GM23338 (cell line): ENCODE data around the gene ITPRID1.

Experiments used
- CREB1 ChIP-seq: fragments of 250-450 bp; sonication (Bioruptor Pico); IDR thresholded peaks from 2 replicates; pipeline ENCODE4 v1.5.0; 2020; ENCODE audit warnings: low read depth, mild to moderate bottlenecking, moderate library complexity
- CTCF ChIP-seq, 2 experiments: fragments of 200-600 bp in 1 of 2; sonication (generic) in 1 of 2; conservative IDR thresholded peaks; 2 replicates each; pipeline versions ENCODE4 v1.5.1 to v1.6.1; 2016 to 2017; ENCODE audit warnings: antibody characterized with exemption in 2 of 2, low read depth in 2 of 2, mild to moderate bottlenecking in 2 of 2, moderate library complexity in 1 of 2
- EZH2 ChIP-seq: fragments of 200-600 bp; sonication (generic); IDR thresholded peaks from one replicate; pipeline ENCODE4 v1.8.0; 2017; ENCODE audit warnings: antibody characterized with exemption, mild to moderate bottlenecking, low read depth; ENCODE audit not compliant: unreplicated experiment
- EZH2phosphoT487 ChIP-seq: fragments of 200-600 bp; sonication (generic); IDR thresholded peaks from one replicate; pipeline ENCODE4 v1.8.1; 2018; ENCODE audit warnings: antibody characterized with exemption; ENCODE audit not compliant: unreplicated experiment
- JUNB ChIP-seq: IDR thresholded peaks from one replicate; pipeline ENCODE4 v1.6.1; 2016; ENCODE audit warnings: antibody characterized with exemption; ENCODE audit not compliant: unreplicated experiment
- POLR2AphosphoS5 ChIP-seq: IDR thresholded peaks from 2 replicates; pipeline ENCODE4 v1.6.1; 2016; ENCODE audit warnings: antibody characterized with exemption, low read depth
- STAT1 ChIP-seq: IDR thresholded peaks from one replicate; pipeline ENCODE4 v1.6.1; 2016; ENCODE audit warnings: antibody characterized with exemption; ENCODE audit not compliant: unreplicated experiment
- TF ChIP-seq, protein P1 (sequence below): IDR thresholded peaks from 2 replicates; pipeline ENCODE4 v1.6.1; 2016; ENCODE audit warnings: antibody characterized with exemption

DNA sequence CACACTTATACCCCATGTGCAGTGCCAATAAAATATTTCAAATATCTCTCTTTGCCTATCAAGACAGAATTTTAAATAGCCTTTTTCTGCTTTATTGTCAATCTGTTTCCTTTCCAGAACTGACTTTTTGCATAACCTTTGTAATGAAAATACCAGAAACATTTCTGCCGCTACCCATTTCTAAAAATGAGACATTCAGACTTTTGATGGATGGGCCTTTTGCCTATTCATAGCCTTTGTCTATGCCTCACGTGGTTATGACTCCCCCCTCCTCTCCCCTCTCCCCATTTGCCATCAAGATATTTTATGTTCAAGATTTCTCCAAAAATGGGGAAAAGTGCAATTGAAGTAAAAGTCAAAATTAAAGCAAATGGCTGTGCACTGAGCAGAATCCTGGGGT, 179.0 kb downstream of the ITPRID1 start:
- TF ChIP-seq STAT1 = no peak
- no peak for TF ChIP-seq CTCF (conservative IDR thresholded peaks at IDR 0.05; ENCODE audit: low read depth in 2 of 2)
- no peak for TF ChIP-seq JUNB
- TF ChIP-seq EZH2 = no peak
- TF ChIP-seq POLR2AphosphoS5 = no peak
- no peak for TF ChIP-seq CREB1 (CRISPR knock-in tag)
- TF ChIP-seq, protein P1, sequence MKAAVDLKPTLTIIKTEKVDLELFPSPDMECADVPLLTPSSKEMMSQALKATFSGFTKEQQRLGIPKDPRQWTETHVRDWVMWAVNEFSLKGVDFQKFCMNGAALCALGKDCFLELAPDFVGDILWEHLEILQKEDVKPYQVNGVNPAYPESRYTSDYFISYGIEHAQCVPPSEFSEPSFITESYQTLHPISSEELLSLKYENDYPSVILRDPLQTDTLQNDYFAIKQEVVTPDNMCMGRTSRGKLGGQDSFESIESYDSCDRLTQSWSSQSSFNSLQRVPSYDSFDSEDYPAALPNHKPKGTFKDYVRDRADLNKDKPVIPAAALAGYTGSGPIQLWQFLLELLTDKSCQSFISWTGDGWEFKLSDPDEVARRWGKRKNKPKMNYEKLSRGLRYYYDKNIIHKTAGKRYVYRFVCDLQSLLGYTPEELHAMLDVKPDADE = no peak
- TF ChIP-seq EZH2phosphoT487 = no peak
